Measurements from ENCODE around the gene TUB.

DNA sequence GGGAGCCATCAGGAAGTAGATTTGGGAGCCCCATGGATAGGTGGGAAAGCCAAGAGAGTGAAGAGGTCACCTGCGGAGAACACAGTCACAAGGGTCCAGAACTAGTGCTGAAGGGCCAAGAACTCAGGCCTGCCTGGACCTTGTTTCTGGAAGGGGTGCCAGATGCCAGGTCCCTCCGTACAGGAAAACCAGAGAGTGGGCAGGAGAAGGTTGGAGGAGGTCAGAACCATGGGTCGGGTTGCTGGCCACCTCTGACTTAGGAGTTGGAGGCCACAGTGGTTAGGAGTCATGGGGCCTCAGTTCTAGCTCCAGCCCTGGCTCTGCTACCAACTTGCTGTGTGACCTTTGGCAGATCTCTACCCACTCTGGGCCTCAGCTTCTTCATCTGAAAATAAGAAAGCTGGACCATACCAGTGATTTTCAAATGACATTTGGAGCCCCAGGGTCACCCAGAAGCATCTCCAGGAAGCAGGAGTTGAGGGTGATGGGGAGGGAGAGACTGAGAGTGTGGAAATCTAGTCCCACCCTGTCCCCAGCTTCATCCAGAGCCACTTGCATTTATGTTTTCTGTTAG is 20.8 kb upstream of the TUB start:
- TF ChIP-seq, protein P1, sequence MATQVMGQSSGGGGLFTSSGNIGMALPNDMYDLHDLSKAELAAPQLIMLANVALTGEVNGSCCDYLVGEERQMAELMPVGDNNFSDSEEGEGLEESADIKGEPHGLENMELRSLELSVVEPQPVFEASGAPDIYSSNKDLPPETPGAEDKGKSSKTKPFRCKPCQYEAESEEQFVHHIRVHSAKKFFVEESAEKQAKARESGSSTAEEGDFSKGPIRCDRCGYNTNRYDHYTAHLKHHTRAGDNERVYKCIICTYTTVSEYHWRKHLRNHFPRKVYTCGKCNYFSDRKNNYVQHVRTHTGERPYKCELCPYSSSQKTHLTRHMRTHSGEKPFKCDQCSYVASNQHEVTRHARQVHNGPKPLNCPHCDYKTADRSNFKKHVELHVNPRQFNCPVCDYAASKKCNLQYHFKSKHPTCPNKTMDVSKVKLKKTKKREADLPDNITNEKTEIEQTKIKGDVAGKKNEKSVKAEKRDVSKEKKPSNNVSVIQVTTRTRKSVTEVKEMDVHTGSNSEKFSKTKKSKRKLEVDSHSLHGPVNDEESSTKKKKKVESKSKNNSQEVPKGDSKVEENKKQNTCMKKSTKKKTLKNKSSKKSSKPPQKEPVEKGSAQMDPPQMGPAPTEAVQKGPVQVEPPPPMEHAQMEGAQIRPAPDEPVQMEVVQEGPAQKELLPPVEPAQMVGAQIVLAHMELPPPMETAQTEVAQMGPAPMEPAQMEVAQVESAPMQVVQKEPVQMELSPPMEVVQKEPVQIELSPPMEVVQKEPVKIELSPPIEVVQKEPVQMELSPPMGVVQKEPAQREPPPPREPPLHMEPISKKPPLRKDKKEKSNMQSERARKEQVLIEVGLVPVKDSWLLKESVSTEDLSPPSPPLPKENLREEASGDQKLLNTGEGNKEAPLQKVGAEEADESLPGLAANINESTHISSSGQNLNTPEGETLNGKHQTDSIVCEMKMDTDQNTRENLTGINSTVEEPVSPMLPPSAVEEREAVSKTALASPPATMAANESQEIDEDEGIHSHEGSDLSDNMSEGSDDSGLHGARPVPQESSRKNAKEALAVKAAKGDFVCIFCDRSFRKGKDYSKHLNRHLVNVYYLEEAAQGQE (IDR thresholded peaks at IDR 0.05; ENCODE audit: insufficient read depth in 1 of 2, low read depth in 2 of 2, low read length in 2 of 2) = no peak
- TF ChIP-seq TAF1 (IDR thresholded peaks at IDR 0.05; ENCODE audit: borderline replicate concordance, insufficient read depth, low read length) = no peak
- no peak for TF ChIP-seq POLR2AphosphoS5 (IDR thresholded peaks at IDR 0.05; ENCODE audit: low read depth, low read length)
- TF ChIP-seq FOXP2 (optimal IDR thresholded peaks at IDR 0.05; ENCODE audit: borderline replicate concordance, extremely low read depth, extremely low read length, insufficient read depth) = no peak

All from PFSK-1 (cell line).